H1 (cell line): ENCODE measurements around the gene TBC1D22B.

Source experiments
- ATF2 ChIP-seq: IDR thresholded peaks from 2 replicates; pipeline ENCODE4 v1.6.1; 2012; ENCODE audit warnings: low read length, inconsistent platforms
- BRCA1 ChIP-seq: IDR thresholded peaks from 2 replicates; pipeline ENCODE4 v1.6.1; 2012; ENCODE audit warnings: low read depth, low read length, improper control_type of control experiment
- CBX8 ChIP-seq: fragments of 300-800, 300-1000 bp; sonication (generic); IDR thresholded peaks from 2 replicates; pipeline ENCODE4 v1.7.1; 2016; ENCODE audit warnings: low read depth, low read length, borderline replicate concordance
- E2F6 ChIP-seq: IDR thresholded peaks from 2 replicates; pipeline ENCODE4 v1.6.1; 2012; ENCODE audit warnings: inconsistent platforms
- EZH2 ChIP-seq: fragments of 200-600 bp; sonication (generic); IDR thresholded peaks from 2 replicates; pipeline ENCODE4 v1.7.1; 2012; ENCODE audit warnings: low read depth, mild to moderate bottlenecking, moderate library complexity, low read length, inconsistent platforms; ENCODE audit not compliant: severe bottlenecking
- POLR2A ChIP-seq, 2 experiments: IDR thresholded peaks; 1 replicate in 1 of 2; 2 replicates in 1 of 2; pipeline ENCODE4 v1.6.1; 2011; ENCODE audit warnings: low read depth in 2 of 2, low read length in 2 of 2, mild to moderate bottlenecking in 2 of 2; ENCODE audit errors: control extremely low read depth in 1 of 2
- POLR2AphosphoS5 ChIP-seq: IDR thresholded peaks from 2 replicates; pipeline ENCODE4 v1.6.1; 2011; ENCODE audit warnings: low read depth, low read length
- RAD21 ChIP-seq, 2 experiments: IDR thresholded peaks in 1 of 2; conservative IDR thresholded peaks in 1 of 2; 2 replicates each; pipeline ENCODE4 v1.6.1; 2011; ENCODE audit warnings: low read depth in 2 of 2, low read length in 2 of 2, improper control_type of control experiment in 1 of 2, inconsistent platforms in 1 of 2, mild to moderate bottlenecking in 1 of 2, moderate library complexity in 1 of 2
- RNF2 ChIP-seq: fragments of 200-900, 300-1000 bp; sonication (generic); IDR thresholded peaks from 2 replicates; pipeline ENCODE4 v1.7.1; 2016; ENCODE audit warnings: borderline replicate concordance, low read depth, mild to moderate bottlenecking, antibody characterized with exemption, low read length; ENCODE audit not compliant: poor library complexity, severe bottlenecking; ENCODE audit errors: missing control alignments
- SAP30 ChIP-seq: fragments of 300-600 bp; sonication (generic); IDR thresholded peaks from 2 replicates; pipeline ENCODE4 v1.7.1; 2012; ENCODE audit warnings: low read length, moderate library complexity, mild to moderate bottlenecking, inconsistent platforms; ENCODE audit not compliant: insufficient read depth, insufficient replicate concordance
- SIX5 ChIP-seq: IDR thresholded peaks from 2 replicates; pipeline ENCODE4 v1.6.1; 2011; ENCODE audit warnings: mild to moderate bottlenecking, low read depth, low read length
- SRF ChIP-seq: IDR thresholded peaks from 2 replicates; pipeline ENCODE4 v1.6.1; 2011; ENCODE audit warnings: mild to moderate bottlenecking, low read depth, low read length, moderate library complexity
- TF ChIP-seq, protein P1 (sequence below), 3 experiments: IDR thresholded peaks; 1 replicate in 2 of 3; 2 replicates in 1 of 3; pipeline versions ENCODE4 v1.5.1 to v1.6.1; 2011; ENCODE audit warnings: low read length in 3 of 3, mild to moderate bottlenecking in 3 of 3, inconsistent platforms in 2 of 3, low read depth in 1 of 3, moderate library complexity in 1 of 3; ENCODE audit not compliant: insufficient read depth in 1 of 3; ENCODE audit errors: control extremely low read depth in 1 of 3
- TF ChIP-seq, protein P2 (sequence below): IDR thresholded peaks from 2 replicates; pipeline ENCODE4 v1.6.1; 2012; ENCODE audit warnings: inconsistent platforms

- TF ChIP-seq, protein P1, sequence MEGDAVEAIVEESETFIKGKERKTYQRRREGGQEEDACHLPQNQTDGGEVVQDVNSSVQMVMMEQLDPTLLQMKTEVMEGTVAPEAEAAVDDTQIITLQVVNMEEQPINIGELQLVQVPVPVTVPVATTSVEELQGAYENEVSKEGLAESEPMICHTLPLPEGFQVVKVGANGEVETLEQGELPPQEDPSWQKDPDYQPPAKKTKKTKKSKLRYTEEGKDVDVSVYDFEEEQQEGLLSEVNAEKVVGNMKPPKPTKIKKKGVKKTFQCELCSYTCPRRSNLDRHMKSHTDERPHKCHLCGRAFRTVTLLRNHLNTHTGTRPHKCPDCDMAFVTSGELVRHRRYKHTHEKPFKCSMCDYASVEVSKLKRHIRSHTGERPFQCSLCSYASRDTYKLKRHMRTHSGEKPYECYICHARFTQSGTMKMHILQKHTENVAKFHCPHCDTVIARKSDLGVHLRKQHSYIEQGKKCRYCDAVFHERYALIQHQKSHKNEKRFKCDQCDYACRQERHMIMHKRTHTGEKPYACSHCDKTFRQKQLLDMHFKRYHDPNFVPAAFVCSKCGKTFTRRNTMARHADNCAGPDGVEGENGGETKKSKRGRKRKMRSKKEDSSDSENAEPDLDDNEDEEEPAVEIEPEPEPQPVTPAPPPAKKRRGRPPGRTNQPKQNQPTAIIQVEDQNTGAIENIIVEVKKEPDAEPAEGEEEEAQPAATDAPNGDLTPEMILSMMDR (IDR thresholded peaks at IDR 0.05; ENCODE audit: control extremely low read depth in 1 of 3, insufficient read depth in 1 of 3, low read depth in 1 of 3, low read length in 3 of 3): peak; percentile 60 to 84 (median 83)
- no peak for TF ChIP-seq BRCA1
- peak; percentile 56 to 70 for TF ChIP-seq RAD21 (IDR thresholded peaks at IDR 0.05 in 1 of 2, conservative IDR thresholded peaks at IDR 0.05 in 1 of 2; ENCODE audit: low read depth in 2 of 2, low read length in 2 of 2)
- no peak for TF ChIP-seq POLR2A (IDR thresholded peaks at IDR 0.05; ENCODE audit: control extremely low read depth in 1 of 2, low read depth in 2 of 2, low read length in 2 of 2)
- TF ChIP-seq ATF2: no peak
- no peak for TF ChIP-seq EZH2
- no peak for TF ChIP-seq SAP30
- no peak for TF ChIP-seq RNF2
- no peak for TF ChIP-seq E2F6
- TF ChIP-seq, protein P2, sequence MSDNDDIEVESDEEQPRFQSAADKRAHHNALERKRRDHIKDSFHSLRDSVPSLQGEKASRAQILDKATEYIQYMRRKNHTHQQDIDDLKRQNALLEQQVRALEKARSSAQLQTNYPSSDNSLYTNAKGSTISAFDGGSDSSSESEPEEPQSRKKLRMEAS: no peak
- no peak for TF ChIP-seq SIX5
- no peak for TF ChIP-seq CBX8
- no peak for TF ChIP-seq POLR2AphosphoS5
- TF ChIP-seq SRF: no peak
Observed at GRCh38 chr6:37314487-37315156, 57.0 kb downstream of the TBC1D22B start.
